MCF 10A (cell line): ENCODE data around the gene P2RX1. TPM values are rescaled to one million over a fixed set of nuclear protein-coding genes. Genes with fewer than 3 reads are reported as not detected.

Source experiments
- BruUV-seq: library from RNA; stranded (reverse); fragments of 400-500 nt; replicated peaks from 2 replicates; lab custom pipeline; 2021; lab: Mats Ljungman, UMichigan
- CTCF ChIA-PET: fragments of 300-600 bp; sonication (Branson Sonifier 250); formaldehyde crosslinking; extraction: SDS; loops from one replicate; lab custom pipeline; 2021; ENCODE audit warnings: antibody characterized with exemption, inconsistent platforms; lab: Yijun Ruan, JAX
- POLR2A ChIA-PET: fragments of 300-600, 350-650 bp; sonication (Branson Sonifier 250); formaldehyde crosslinking; extraction: SDS; loops from one replicate; lab custom pipeline; 2020; ENCODE audit warnings: antibody characterized with exemption, inconsistent platforms; lab: Yijun Ruan, JAX
- DNase-seq: peaks from one replicate; pipeline ENCODE4 v3.0.0-alpha.2; 2018; ENCODE audit not compliant: unreplicated experiment
- H3K27ac Mint-ChIP-seq: one replicate; pipeline ENCODE4 v1.8.0; 2022; ENCODE audit warnings: mild to moderate bottlenecking, low read depth, mixed read lengths; ENCODE audit not compliant: unreplicated experiment
- H3K27me3 Mint-ChIP-seq: one replicate; pipeline ENCODE4 v1.8.0; 2022; ENCODE audit warnings: mixed read lengths; ENCODE audit not compliant: insufficient read depth, unreplicated experiment
- H3K36me3 Mint-ChIP-seq: one replicate; pipeline ENCODE4 v1.8.0; 2022; ENCODE audit warnings: mild to moderate bottlenecking, moderate library complexity, mixed read lengths; ENCODE audit not compliant: insufficient read depth, unreplicated experiment
- H3K4me1 Mint-ChIP-seq: one replicate; pipeline ENCODE4 v1.8.0; 2022; ENCODE audit warnings: mixed read lengths; ENCODE audit not compliant: insufficient read depth, unreplicated experiment
- H3K4me3 Mint-ChIP-seq: one replicate; pipeline ENCODE4 v1.8.0; 2022; ENCODE audit warnings: mild to moderate bottlenecking, moderate library complexity, mixed read lengths; ENCODE audit not compliant: unreplicated experiment
- H3K9me3 Mint-ChIP-seq: one replicate; pipeline ENCODE4 v1.8.0; 2022; ENCODE audit warnings: mixed read lengths; ENCODE audit not compliant: unreplicated experiment
- intact Hi-C: fragments of 100-400 bp; cut with micrococcal nuclease; formaldehyde crosslinking; loops from 2 replicates; pipeline ENCODE4 v1.14.1; 2022
- total RNA-seq: library from RNA; stranded (reverse); gene quantifications from 2 replicates; pipeline ENCODE4 v1.2.3, GENCODE V29; 2022
- TF ChIP-seq, protein P1 (sequence below): fragments of 200-600 bp; IDR thresholded peaks from one replicate; pipeline ENCODE4 v1.8.0; 2022; ENCODE audit warnings: antibody characterized with exemption, mild to moderate bottlenecking; ENCODE audit not compliant: unreplicated experiment

The P2RX1 gene
- total RNA-seq, 1 experiment from 2014 or later, result not detected

DNA sequence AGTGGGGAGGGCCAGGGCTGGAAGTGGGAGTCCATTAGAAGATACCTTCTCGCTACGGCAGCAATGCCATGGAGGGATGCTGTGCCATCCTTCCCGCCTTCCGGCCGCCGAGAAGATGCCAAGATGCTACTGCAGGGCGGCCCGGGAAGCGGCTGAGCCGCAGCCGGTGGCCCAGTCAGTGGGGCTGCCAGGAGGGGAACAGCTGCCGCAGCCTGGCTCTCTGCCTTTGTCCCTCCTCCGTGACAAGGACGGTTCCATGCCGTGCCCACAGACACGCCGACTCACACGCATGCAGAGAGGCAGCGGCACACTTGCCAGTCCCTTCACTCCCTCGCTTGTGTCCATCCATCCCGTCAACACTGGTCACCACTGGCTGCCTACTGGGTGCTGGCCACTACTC is 50.0 kb downstream of the P2RX1 start:
- POLR2A ChIA-PET, result interaction anchor here (0.7 to 1.0 kb wide), 2 partner anchors 11 to 199 kb away, joined by 3 to 4 read pairs; no protein-coding TSS in a partner anchor
- H3K27ac Mint-ChIP-seq, result no peak overlapping the region
- DNase-seq, result no peak
- H3K9me3 Mint-ChIP-seq, result no peaks in the 10 kb centered on the region
- no peaks in the 10 kb centered on the region for H3K4me1 Mint-ChIP-seq
- CTCF ChIA-PET, result interaction anchor here (0.6 kb wide), 2 partner anchors 175 to 600 kb away, joined by 3 to 5 read pairs; no protein-coding TSS in a partner anchor
- intact Hi-C loops, result no loop called here
- H3K4me3 Mint-ChIP-seq, result no peak overlapping the region
- H3K27me3 Mint-ChIP-seq, result no peaks in the 10 kb centered on the region
- peaks cover 37% of the 10 kb centered on the region for H3K36me3 Mint-ChIP-seq
- no TSS peak for BruUV-seq
- TF ChIP-seq, protein P1, sequence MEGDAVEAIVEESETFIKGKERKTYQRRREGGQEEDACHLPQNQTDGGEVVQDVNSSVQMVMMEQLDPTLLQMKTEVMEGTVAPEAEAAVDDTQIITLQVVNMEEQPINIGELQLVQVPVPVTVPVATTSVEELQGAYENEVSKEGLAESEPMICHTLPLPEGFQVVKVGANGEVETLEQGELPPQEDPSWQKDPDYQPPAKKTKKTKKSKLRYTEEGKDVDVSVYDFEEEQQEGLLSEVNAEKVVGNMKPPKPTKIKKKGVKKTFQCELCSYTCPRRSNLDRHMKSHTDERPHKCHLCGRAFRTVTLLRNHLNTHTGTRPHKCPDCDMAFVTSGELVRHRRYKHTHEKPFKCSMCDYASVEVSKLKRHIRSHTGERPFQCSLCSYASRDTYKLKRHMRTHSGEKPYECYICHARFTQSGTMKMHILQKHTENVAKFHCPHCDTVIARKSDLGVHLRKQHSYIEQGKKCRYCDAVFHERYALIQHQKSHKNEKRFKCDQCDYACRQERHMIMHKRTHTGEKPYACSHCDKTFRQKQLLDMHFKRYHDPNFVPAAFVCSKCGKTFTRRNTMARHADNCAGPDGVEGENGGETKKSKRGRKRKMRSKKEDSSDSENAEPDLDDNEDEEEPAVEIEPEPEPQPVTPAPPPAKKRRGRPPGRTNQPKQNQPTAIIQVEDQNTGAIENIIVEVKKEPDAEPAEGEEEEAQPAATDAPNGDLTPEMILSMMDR, result no peak

DNA sequence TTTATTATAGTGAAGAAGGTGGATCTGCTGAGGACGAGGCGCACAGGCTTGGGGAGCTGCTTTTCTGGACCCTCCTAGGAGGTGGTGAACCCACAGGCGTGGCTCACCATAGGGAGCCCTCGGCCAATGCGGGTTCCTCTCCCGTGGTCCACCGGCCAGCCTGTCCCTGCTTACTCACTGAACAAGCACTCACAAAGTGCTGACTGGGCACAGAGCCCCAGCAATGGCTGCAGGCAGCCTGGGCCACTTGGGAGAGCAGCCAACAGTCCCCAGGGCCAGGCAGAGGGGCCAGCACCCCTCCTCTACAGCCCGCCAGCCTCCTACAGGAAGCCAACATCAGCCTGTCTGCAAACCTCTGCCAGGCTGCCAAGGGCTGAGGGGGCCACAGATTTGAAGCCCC is 51.1 kb downstream of the P2RX1 start:
- H3K4me3 Mint-ChIP-seq, result no peak overlapping the region
- intact Hi-C loops, result no loop called here
- H3K27me3 Mint-ChIP-seq, result no peaks in the 10 kb centered on the region
- TF ChIP-seq, protein P1, result no peak
- POLR2A ChIA-PET, result interaction anchor here (0.7 kb wide), 1 partner anchor 36 kb away, joined by 3 read pairs; no protein-coding TSS in a partner anchor
- peak; percentile 11 for DNase-seq
- no peak overlapping the region for H3K27ac Mint-ChIP-seq
- no peaks in the 10 kb centered on the region for H3K9me3 Mint-ChIP-seq
- peaks cover 28% of the 10 kb centered on the region for H3K36me3 Mint-ChIP-seq
- BruUV-seq, result no TSS peak
- CTCF ChIA-PET, result interaction anchor here (0.7 to 2.5 kb wide), 11 partner anchors 12 to 203 kb away, joined by 3 to 9 read pairs (median 4); partner anchors contain the start of gene NCBP3
- H3K4me1 Mint-ChIP-seq, result no peaks in the 10 kb centered on the region

DNA sequence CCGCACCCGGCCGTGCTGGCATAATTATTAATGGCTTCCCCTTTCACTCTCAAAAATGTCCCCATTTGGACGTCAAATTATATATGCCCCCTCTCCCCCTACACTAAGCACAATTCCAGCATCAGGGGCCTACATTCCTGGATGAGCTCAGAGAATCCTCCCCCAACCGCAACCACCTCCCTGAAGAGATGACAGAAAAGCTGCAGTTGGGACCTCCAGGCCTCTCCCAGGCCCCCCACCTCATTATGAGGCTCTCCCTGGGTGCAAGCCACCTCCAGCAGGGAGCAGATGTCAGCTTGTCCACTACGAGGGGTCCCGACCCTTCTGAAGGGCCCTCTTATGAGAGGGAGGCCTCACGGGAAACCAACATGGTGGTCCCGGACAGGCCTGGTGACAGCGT is 51.7 kb downstream of the P2RX1 start:
- Mint-ChIP-seq H3K36me3 (peaks cover 22% of the 10 kb centered on the region), H3K9me3 (no peaks in the 10 kb centered on the region), H3K4me1 (no peaks in the 10 kb centered on the region), H3K27ac (no peak overlapping the region), H3K4me3 (no peak overlapping the region), H3K27me3 (no peaks in the 10 kb centered on the region)
- intact Hi-C loops, result loop anchor here (5.0 kb wide), 1 partner anchor 213 kb away; no protein-coding TSS in a partner anchor
- CTCF ChIA-PET, result interaction anchor here (0.6 to 2.5 kb wide), 11 partner anchors 12 to 203 kb away, joined by 3 to 9 read pairs (median 4); partner anchors contain the start of gene NCBP3
- BruUV-seq, result no TSS peak
- POLR2A ChIA-PET, result interaction anchor here (0.6 kb wide), 1 partner anchor 145 kb away, joined by 5 read pairs; no protein-coding TSS in a partner anchor
- TF ChIP-seq, protein P1, result no peak
- DNase-seq, result no peak

DNA sequence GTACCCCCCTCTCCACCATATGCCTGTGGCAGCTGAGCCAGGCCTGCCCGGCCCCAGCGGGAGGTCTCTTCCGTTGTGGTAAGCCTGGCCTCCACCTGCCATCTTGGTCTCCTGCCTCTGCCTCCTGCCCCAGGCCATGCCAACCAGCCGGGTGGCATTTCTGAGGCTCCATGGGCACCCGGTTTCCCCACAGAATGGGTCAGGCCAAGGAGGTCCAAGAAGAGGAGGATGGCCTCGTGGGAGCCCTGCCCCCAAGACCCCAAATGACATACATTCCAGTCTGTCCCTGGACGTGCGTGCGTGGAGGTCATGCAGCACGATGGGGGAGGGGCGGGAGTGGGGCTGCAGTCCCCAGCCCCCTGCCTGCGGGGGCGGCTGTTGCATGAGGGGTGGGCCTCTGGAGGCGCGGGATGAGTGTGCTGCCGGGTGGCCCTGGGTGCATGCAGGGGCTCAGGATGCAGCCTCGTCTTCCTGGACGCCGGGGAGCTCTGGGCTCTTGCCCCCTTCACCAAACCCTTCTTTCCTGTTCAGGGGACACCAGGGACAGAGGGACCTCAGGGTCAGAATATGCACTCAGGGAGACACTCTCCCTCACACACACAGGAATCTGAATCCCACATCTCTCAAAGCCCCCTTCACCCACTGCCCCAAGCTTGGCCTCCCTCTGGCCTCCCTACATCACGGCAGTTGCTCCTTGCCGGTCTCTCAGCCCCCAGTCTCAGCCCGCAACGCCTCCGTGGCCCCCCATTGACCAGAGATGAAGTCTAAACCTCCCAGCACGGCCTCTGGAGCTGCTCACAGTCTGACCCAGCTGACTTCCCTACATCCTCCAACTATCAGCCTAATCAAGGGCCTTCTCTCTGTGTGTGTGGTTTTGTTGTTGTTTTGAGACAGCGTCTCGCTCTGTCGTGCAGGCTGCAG is 54.2 kb downstream of the P2RX1 start:
- Mint-ChIP-seq H3K36me3 (peaks cover 5% of the 10 kb centered on the region), H3K4me1 (no peaks in the 10 kb centered on the region), H3K27me3 (no peaks in the 10 kb centered on the region), H3K27ac (no peak overlapping the region), H3K4me3 (no peak overlapping the region), H3K9me3 (no peaks in the 10 kb centered on the region)
- no TSS peak for BruUV-seq
- no peak for DNase-seq
- TF ChIP-seq, protein P1, result no peak
- POLR2A ChIA-PET, result interaction anchor here (1.4 to 1.7 kb wide), 2 partner anchors 12 to 16 kb away, joined by 4 read pairs; partner anchors contain the start of gene NCBP3
- intact Hi-C loops, result loop anchor here (5.0 kb wide), 1 partner anchor 215 kb away; no protein-coding TSS in a partner anchor
- CTCF ChIA-PET, result interaction anchor here (0.6 to 2.1 kb wide), 8 partner anchors 16 to 772 kb away, joined by 3 to 12 read pairs (median 5); no protein-coding TSS in a partner anchor
